ENCODE results near the gene SH3RF1. TPM values are rescaled to one million over a fixed set of nuclear protein-coding genes. Genes with fewer than 3 reads are reported as not detected.

SH3RF1 gene
- total RNA-seq, 1 donor from 2014 or later, result 35.2 TPM

- Mint-ChIP-seq H3K27ac (ENCODE audit: unreplicated experiment) (no peak overlapping the region), H3K9me3 (ENCODE audit: unreplicated experiment) (peaks cover 2% of the 10 kb centered on the region), H3K4me3 (ENCODE audit: unreplicated experiment) (no peak overlapping the region), H3K36me3 (ENCODE audit: unreplicated experiment) (no peaks in the 10 kb centered on the region), H3K27me3 (ENCODE audit: unreplicated experiment) (no peaks in the 10 kb centered on the region), H3K4me1 (ENCODE audit: low read depth, unreplicated experiment) (peaks cover 4% of the 10 kb centered on the region)
- no peak for DNase-seq
- TF ChIP-seq CTCF (IDR thresholded peaks at IDR 0.05; ENCODE audit: partially characterized antibody, unreplicated experiment), result no peak
Observed at GRCh38 chr4:169154121-169154520, 116.6 kb downstream of the SH3RF1 start.

- Mint-ChIP-seq H3K36me3 (ENCODE audit: unreplicated experiment) (no peaks in the 10 kb centered on the region), H3K4me3 (ENCODE audit: unreplicated experiment) (no peak overlapping the region), H3K27ac (ENCODE audit: unreplicated experiment) (no peak overlapping the region), H3K4me1 (ENCODE audit: low read depth, unreplicated experiment) (peaks cover 4% of the 10 kb centered on the region), H3K27me3 (ENCODE audit: unreplicated experiment) (no peaks in the 10 kb centered on the region), H3K9me3 (ENCODE audit: unreplicated experiment) (peaks cover 2% of the 10 kb centered on the region)
- DNase-seq, result no peak
- TF ChIP-seq CTCF (IDR thresholded peaks at IDR 0.05; ENCODE audit: partially characterized antibody, unreplicated experiment), result no peak
Observed at GRCh38 chr4:169153481-169154087, 117.2 kb downstream of the SH3RF1 start.

- no peak overlapping the region for H3K4me3 Mint-ChIP-seq (ENCODE audit: unreplicated experiment)
- H3K27ac Mint-ChIP-seq (ENCODE audit: unreplicated experiment), result no peak overlapping the region
- H3K4me1 Mint-ChIP-seq (ENCODE audit: low read depth, unreplicated experiment), result peaks cover 4% of the 10 kb centered on the region
- no peak for DNase-seq
- no peaks in the 10 kb centered on the region for H3K27me3 Mint-ChIP-seq (ENCODE audit: unreplicated experiment)
- H3K9me3 Mint-ChIP-seq (ENCODE audit: unreplicated experiment), result peaks cover 2% of the 10 kb centered on the region
- TF ChIP-seq CTCF (IDR thresholded peaks at IDR 0.05; ENCODE audit: partially characterized antibody, unreplicated experiment), result no peak
- H3K36me3 Mint-ChIP-seq (ENCODE audit: unreplicated experiment), result no peaks in the 10 kb centered on the region
Observed at GRCh38 chr4:169152899-169153298, 117.9 kb downstream of the SH3RF1 start.

GRCh38 chr4:169152098-169152497, 118.7 kb downstream of the SH3RF1 start:
- no peak for TF ChIP-seq CTCF (IDR thresholded peaks at IDR 0.05; ENCODE audit: partially characterized antibody, unreplicated experiment)
- peaks cover 2% of the 10 kb centered on the region for H3K9me3 Mint-ChIP-seq (ENCODE audit: unreplicated experiment)
- no peak overlapping the region for H3K4me3 Mint-ChIP-seq (ENCODE audit: unreplicated experiment)

GRCh38 chr4:169151671-169152070, 119.1 kb downstream of the SH3RF1 start:
- Mint-ChIP-seq H3K9me3 (ENCODE audit: unreplicated experiment) (peaks cover 2% of the 10 kb centered on the region), H3K27me3 (ENCODE audit: unreplicated experiment) (no peaks in the 10 kb centered on the region), H3K27ac (ENCODE audit: unreplicated experiment) (no peak overlapping the region), H3K36me3 (ENCODE audit: unreplicated experiment) (no peaks in the 10 kb centered on the region), H3K4me1 (ENCODE audit: low read depth, unreplicated experiment) (peaks cover 4% of the 10 kb centered on the region), H3K4me3 (ENCODE audit: unreplicated experiment) (no peak overlapping the region)
- TF ChIP-seq CTCF (IDR thresholded peaks at IDR 0.05; ENCODE audit: partially characterized antibody, unreplicated experiment), result no peak
- DNase-seq, result no peak

More at GRCh38 chr4:169152098-169152497, 118.7 kb downstream of the SH3RF1 start:
- no peaks in the 10 kb centered on the region for H3K36me3 Mint-ChIP-seq (ENCODE audit: unreplicated experiment)
- peaks cover 4% of the 10 kb centered on the region for H3K4me1 Mint-ChIP-seq (ENCODE audit: low read depth, unreplicated experiment)
- no peak for DNase-seq
- H3K27ac Mint-ChIP-seq (ENCODE audit: unreplicated experiment), result no peak overlapping the region
- no peaks in the 10 kb centered on the region for H3K27me3 Mint-ChIP-seq (ENCODE audit: unreplicated experiment)

Data from glutamatergic neuron (in vitro differentiated cells).